GM23338 (cell line): ENCODE data around the gene TMEM191B.
"Not testable (repeated sequence)": the region's sequence is repeated elsewhere in the genome, so short reads cannot be mapped to it uniquely, and the experiment has no call there.

Experiments used
- CTCF ChIP-seq, 2 experiments: fragments of 200-600 bp in 1 of 2; sonication (generic) in 1 of 2; conservative IDR thresholded peaks; 2 replicates each; pipeline versions ENCODE4 v1.5.1 to v1.6.1; 2016 to 2017; ENCODE audit warnings: antibody characterized with exemption in 2 of 2, low read depth in 2 of 2, mild to moderate bottlenecking in 2 of 2, moderate library complexity in 1 of 2
- EZH2phosphoT487 ChIP-seq: fragments of 200-600 bp; sonication (generic); IDR thresholded peaks from one replicate; pipeline ENCODE4 v1.8.1; 2018; ENCODE audit warnings: antibody characterized with exemption; ENCODE audit not compliant: unreplicated experiment
- JUNB ChIP-seq: IDR thresholded peaks from one replicate; pipeline ENCODE4 v1.6.1; 2016; ENCODE audit warnings: antibody characterized with exemption; ENCODE audit not compliant: unreplicated experiment

GRCh38 chr22:18551046-18551445 is 23.4 kb downstream of the TMEM191B start:
- TF ChIP-seq CTCF (conservative IDR thresholded peaks at IDR 0.05; ENCODE audit: low read depth in 2 of 2); JUNB; EZH2phosphoT487: not testable (repeated sequence)
